ENCODE data around the gene KCNN2. TPM values are rescaled to one million over a fixed set of nuclear protein-coding genes. Genes with fewer than 3 reads are reported as not detected.

KCNN2 gene
- total and polyA plus RNA-seq, 2 of the 8 experiments (the other 6 are each of a cell fraction or from before 2014, with no cell fraction given) = 13.1 to 18.6 TPM

DNA sequence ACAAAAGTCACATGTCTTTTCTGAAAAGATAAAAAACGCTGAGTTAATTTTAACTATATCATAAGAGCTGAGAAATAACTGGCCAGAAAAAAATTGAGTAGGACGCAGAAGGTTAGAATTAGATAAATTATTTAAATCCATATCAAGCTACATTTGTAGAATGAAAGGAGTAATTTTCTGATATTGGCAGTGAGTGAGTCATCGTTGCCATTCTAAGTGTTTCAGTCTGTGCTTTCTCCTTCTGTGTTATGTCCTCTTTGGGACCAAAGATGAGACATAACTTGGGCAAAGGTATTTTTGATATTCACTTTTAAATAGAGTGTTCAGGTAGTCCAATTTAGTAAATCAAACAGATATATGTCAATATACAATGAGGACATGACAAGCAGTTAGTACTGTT is 34.4 kb upstream of the KCNN2 start:
- no peak overlapping the region for H3K9ac ChIP-seq (replicated peaks in 1 of 4; ENCODE audit: extremely low read depth in 1 of 4, low read depth in 3 of 4, low read length in 3 of 4)
- H3K27ac ChIP-seq (ENCODE audit: low read depth, low read length) = no peak overlapping the region
- TF ChIP-seq SP4 (IDR thresholded peaks at IDR 0.05; ENCODE audit: low read length) (no peak), SIX5 (IDR thresholded peaks at IDR 0.05; ENCODE audit: low read depth, low read length) (no peak), HDAC2 (IDR thresholded peaks at IDR 0.05; ENCODE audit: borderline replicate concordance in 1 of 2, low read depth in 2 of 2, low read length in 2 of 2) (no peak), CREB1 (IDR thresholded peaks at IDR 0.05) (no peak)
- no peak overlapping the region for H2BK5ac ChIP-seq (ENCODE audit: low read depth, low read length)
- DNase-seq (ENCODE audit: low read depth in 1 of 2, low spot score in 2 of 2) (no peak), FAIRE-seq (no peak)
- H2BK20ac ChIP-seq (ENCODE audit: low read length) = no peak overlapping the region
- no peaks in the 10 kb centered on the region for H3K9me3 ChIP-seq (ENCODE audit: insufficient read depth in 2 of 2, low read depth in 1 of 2, low read length in 1 of 2)
- no peak overlapping the region for H3K4me3 ChIP-seq (ENCODE audit: extremely low read depth in 1 of 4, insufficient read depth in 2 of 4, low read depth in 3 of 4, low read length in 4 of 4)
- H2AFZ ChIP-seq (ENCODE audit: low read length) = no peak overlapping the region
- no peaks in the 10 kb centered on the region for H3K4me1 ChIP-seq (replicated peaks in 1 of 4; ENCODE audit: control insufficient read depth in 3 of 4, insufficient read depth in 4 of 4, low read length in 3 of 4)
- H4K8ac ChIP-seq (ENCODE audit: extremely low read depth, insufficient read depth, low read length) = no peak overlapping the region
- H2BK12ac ChIP-seq (ENCODE audit: low read depth, low read length) = no peak overlapping the region
- CTCF ChIA-PET (ENCODE audit: partially characterized antibody) = no interaction called here
- no peak overlapping the region for H2BK15ac ChIP-seq (ENCODE audit: low read length)
- no peak overlapping the region for H3K4ac ChIP-seq (replicated peaks; ENCODE audit: insufficient read length, low read depth, low read length)
- H3K4me2 ChIP-seq (ENCODE audit: insufficient read depth in 1 of 2, low read depth in 2 of 2, low read length in 2 of 2) = no peak overlapping the region
- no peaks in the 10 kb centered on the region for H3K79me2 ChIP-seq (ENCODE audit: control insufficient read depth in 1 of 2, insufficient read depth in 2 of 2, low read length in 2 of 2)
- 72% methylated on average over 3 of the region's 3 CpGs; no CpG with 5 or more reads in 1 of the 2 experiments for WGBS, 2 experiments (ENCODE audit: extremely low coverage in 1 of 2, insufficient coverage in 1 of 2, insufficient read length in 1 of 2, insufficient replicate concordance in 2 of 2, low coverage in 1 of 2, low lambda C conversion rate in 2 of 2, missing lambda C conversion rate in 1 of 2)
- POLR2A ChIA-PET (ENCODE audit: partially characterized antibody) = no interaction called here
- no peaks in the 10 kb centered on the region for H3K36me3 ChIP-seq (ENCODE audit: control insufficient read depth in 2 of 4, insufficient read depth in 4 of 4, low read length in 3 of 4)
- H3K14ac ChIP-seq (ENCODE audit: insufficient read length) = no peak overlapping the region
- no peaks in the 10 kb centered on the region for H4K20me1 ChIP-seq (replicated peaks in 1 of 2; ENCODE audit: control insufficient read depth in 1 of 2, insufficient read depth in 2 of 2, low read length in 2 of 2)
- H3K79me1 ChIP-seq (ENCODE audit: low read depth, low read length) = no peaks in the 10 kb centered on the region
- no peak overlapping the region for H4K91ac ChIP-seq (replicated peaks; ENCODE audit: insufficient read length, low read length)
- H3K23me2 ChIP-seq (ENCODE audit: low read depth, low read length) = peaks cover under 1% of the 10 kb centered on the region; the same call in 1 of the 2 replicates
- H3K27me3 ChIP-seq (replicated peaks in 1 of 4; ENCODE audit: control insufficient read depth in 3 of 4, extremely low read depth in 1 of 4, insufficient read depth in 3 of 4, low read length in 3 of 4) = no peaks in the 10 kb centered on the region
- no peak overlapping the region for H3K56ac ChIP-seq (replicated peaks; ENCODE audit: insufficient read length, low read depth, low read length)
- no peak overlapping the region for H3K18ac ChIP-seq (ENCODE audit: extremely low read depth, low read length)
- no peak overlapping the region for H2BK120ac ChIP-seq (replicated peaks; ENCODE audit: low read depth, low read length)
- H2AK5ac ChIP-seq (ENCODE audit: low read depth, low read length) = no peak overlapping the region
- no peak overlapping the region for H4K5ac ChIP-seq (ENCODE audit: insufficient read length, low read depth, low read length)
- no peak overlapping the region for H3K23ac ChIP-seq (ENCODE audit: insufficient read length)
